Small intestine (tissue), 4 donors: Measurements from ENCODE around the gene TCEAL1. TPM values are rescaled to one million over a fixed set of nuclear protein-coding genes. Genes with fewer than 3 reads are reported as not detected.

Experiments used
- polyA plus RNA-seq, 4 donors: library from polyadenylated mRNA; stranded (reverse) in 3 of 4; unstranded in 1 of 4; fragments of 200-250 nt in 3 of 4; fragments of 120-200 nt in 1 of 4; gene quantifications; one replicate each; pipeline versions ENCODE4 v1.2.1 to v1.2.3, GENCODE V29; 2013
- donor health status: healthy with polysubstance abuse.
- donor health status: Bipolar disorder and iron deficiency.
- donor health status: healthy.

The TCEAL1 gene
- polyA plus RNA-seq, 4 donors, result 17.9 to 33.0 (median 26.9) TPM

Other genes starting within 250 kb of the TCEAL1 start
- 1 to 10 TPM in 1 of 4 donors, under 1 TPM in 1, not detected in 2; 0.25 to 1.2 TPM for gene RAB40A, start 109.5 kb upstream of the TCEAL1 start, polyA plus RNA-seq
- gene TCEAL4, start 43.5 kb upstream of the TCEAL1 start, polyA plus RNA-seq, result 10 to 100 TPM; 13.0 to 90.8 (median 63.5) TPM
- 10 to 100 TPM in 2 of 4 donors, 1 to 10 TPM in 2; 2.2 to 18.6 (median 11.2) TPM for gene TCEAL3, start 21.0 kb upstream of the TCEAL1 start, polyA plus RNA-seq
- 100 to 1,000 TPM; 195 to 360 (median 258) TPM for gene MORF4L2, start 57.7 kb downstream of the TCEAL1 start, polyA plus RNA-seq
- gene TMEM31, start 81.9 kb downstream of the TCEAL1 start, polyA plus RNA-seq, result under 1 TPM in 1 of 4 donors, not detected in 3; 0.13 TPM
- 1 to 10 TPM in 3 of 4 donors, not detected in 1; 1.9 to 7.6 (median 5.8) TPM for gene PLP1, start 147.9 kb downstream of the TCEAL1 start, polyA plus RNA-seq
- 1 to 10 TPM in 2 of 4 donors, under 1 TPM in 1, not detected in 1; 0.27 to 1.7 (median 1.1) TPM for gene RAB9B, start 203.3 kb downstream of the TCEAL1 start, polyA plus RNA-seq